Lower lobe of right lung (tissue), 2 donors: ENCODE results near the gene DENND5B. TPM values are rescaled to one million over a fixed set of nuclear protein-coding genes. Genes with fewer than 3 reads are reported as not detected.
"Not testable (repeated sequence)": the region's sequence is repeated elsewhere in the genome, so short reads cannot be mapped to it uniquely, and the experiment has no call there.

Experiments
- ATAC-seq, 2 donors: fragments of 200-7000 bp; cut with Tn5 transposase; one replicate each; pipeline ENCODE4 v1.9.1; 2020 to 2022; ENCODE audit warnings: mild to moderate bottlenecking in 2 of 2, moderate library complexity in 2 of 2
- DNase-seq: peaks from one replicate; pipeline ENCODE4 v3.0.0-alpha.2; 2020
- H3K27ac ChIP-seq: fragments of 200-600 bp; one replicate; pipeline ENCODE4 v1.8.0; 2022
- H3K27me3 ChIP-seq: fragments of 200-600 bp; one replicate; pipeline ENCODE4 v1.8.0; 2022; ENCODE audit warnings: low read depth
- H3K36me3 ChIP-seq: fragments of 200-600 bp; one replicate; pipeline ENCODE4 v1.8.0; 2022; ENCODE audit warnings: mild to moderate bottlenecking
- H3K4me1 ChIP-seq: fragments of 200-600 bp; one replicate; pipeline ENCODE4 v1.8.0; 2022
- H3K4me3 ChIP-seq: fragments of 200-600 bp; one replicate; pipeline ENCODE4 v1.8.0; 2022; ENCODE audit warnings: mild to moderate bottlenecking
- H3K9me3 ChIP-seq: fragments of 200-600 bp; one replicate; pipeline ENCODE4 v1.8.0; 2022
- intact Hi-C: fragments of 100-400 bp; cut with DNase I; formaldehyde crosslinking; loops from one replicate; pipeline ENCODE4 v1.11.0; 2022
- total RNA-seq: library from RNA; stranded (reverse); fragmentation: NEBNext Ultra II Directional; extraction: Animal tissue kit (Norgen Biotek cat#: 25700); gene quantifications from one replicate; pipeline ENCODE4 v1.2.1, GENCODE V29; 2021
- TF ChIP-seq, protein P1 (sequence below): fragments of 200-600 bp; IDR thresholded peaks from one replicate; pipeline ENCODE4 v1.8.0; 2022; ENCODE audit warnings: antibody characterized with exemption, mild to moderate bottlenecking
- donor health status: DM: no; HTN: yes; CAD: no; lungs with severe emphysema.

Gene DENND5B
- total RNA-seq, 1 donor from 2014 or later = 6.0 TPM

DNA sequence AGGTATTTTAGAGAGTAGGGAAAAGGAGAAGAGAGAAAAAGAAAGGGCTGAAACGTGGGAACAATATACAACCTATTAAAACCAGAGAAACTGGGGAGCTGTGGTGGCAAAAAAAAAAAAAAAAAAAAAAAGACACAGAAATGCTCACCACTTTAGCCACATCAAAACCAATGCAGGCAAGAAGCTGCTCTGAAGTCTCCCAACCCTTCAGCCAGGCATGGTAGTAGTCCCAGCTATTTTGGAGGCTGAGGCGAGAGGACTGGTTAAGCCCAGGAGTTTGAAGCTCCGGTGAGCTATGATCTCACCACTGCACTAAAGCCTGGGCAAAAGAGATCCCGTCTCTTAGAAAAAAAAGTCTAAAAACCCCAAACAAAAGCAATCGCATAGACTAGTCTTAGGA lies 33.2 kb downstream of the DENND5B start:
- Histone ChIP-seq H3K27me3 (no peaks in the 10 kb centered on the region), H3K27ac (no peak overlapping the region), H3K36me3 (no peaks in the 10 kb centered on the region), H3K9me3 (no peaks in the 10 kb centered on the region), H3K4me3 (no peak overlapping the region), H3K4me1 (no peaks in the 10 kb centered on the region)
- TF ChIP-seq, protein P1, sequence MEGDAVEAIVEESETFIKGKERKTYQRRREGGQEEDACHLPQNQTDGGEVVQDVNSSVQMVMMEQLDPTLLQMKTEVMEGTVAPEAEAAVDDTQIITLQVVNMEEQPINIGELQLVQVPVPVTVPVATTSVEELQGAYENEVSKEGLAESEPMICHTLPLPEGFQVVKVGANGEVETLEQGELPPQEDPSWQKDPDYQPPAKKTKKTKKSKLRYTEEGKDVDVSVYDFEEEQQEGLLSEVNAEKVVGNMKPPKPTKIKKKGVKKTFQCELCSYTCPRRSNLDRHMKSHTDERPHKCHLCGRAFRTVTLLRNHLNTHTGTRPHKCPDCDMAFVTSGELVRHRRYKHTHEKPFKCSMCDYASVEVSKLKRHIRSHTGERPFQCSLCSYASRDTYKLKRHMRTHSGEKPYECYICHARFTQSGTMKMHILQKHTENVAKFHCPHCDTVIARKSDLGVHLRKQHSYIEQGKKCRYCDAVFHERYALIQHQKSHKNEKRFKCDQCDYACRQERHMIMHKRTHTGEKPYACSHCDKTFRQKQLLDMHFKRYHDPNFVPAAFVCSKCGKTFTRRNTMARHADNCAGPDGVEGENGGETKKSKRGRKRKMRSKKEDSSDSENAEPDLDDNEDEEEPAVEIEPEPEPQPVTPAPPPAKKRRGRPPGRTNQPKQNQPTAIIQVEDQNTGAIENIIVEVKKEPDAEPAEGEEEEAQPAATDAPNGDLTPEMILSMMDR = no peak
- DNase-seq = no peak
- intact Hi-C loops = no loop called here
- no peak for ATAC-seq

DNA sequence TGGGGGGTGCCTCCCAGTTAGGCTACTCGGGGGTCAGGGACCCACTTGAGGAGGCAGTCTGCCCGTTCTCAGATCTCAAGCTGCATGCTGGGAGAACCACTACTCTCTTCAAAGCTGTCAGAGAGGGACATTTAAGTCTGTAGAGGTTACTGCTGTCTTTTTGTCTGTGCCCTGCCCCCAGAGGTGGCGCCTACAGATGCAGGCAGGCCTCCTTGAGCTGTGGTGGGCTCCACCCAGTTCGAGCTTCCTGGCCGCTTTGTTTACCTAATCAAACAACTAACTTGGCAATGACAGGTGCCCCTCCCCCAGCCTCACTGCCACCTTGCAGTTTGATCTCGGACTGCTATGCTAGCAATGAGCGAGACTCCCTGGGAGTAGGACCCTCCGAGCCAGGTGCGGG lies 35.5 kb downstream of the DENND5B start:
- ATAC-seq, DNase-seq: not testable (repeated sequence)

DNA sequence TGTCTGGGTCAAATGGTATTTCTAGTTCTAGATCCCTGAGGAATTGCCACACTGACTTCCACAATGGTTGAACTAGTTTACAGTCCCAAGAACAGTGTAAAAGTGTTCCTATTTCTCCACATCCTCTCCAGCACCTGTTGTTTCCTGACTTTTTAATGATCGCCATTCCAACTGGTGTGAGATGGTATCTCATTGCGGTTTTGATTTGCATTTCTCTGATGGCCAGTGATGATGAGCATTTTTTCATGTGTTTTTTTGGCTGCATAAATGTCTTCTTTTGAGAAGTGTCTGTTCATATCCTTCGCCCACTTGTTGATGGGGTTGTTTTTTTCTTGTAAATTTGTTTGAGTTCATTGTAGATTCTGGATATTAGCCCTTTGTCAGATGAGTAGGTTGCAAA lies 40.3 kb downstream of the DENND5B start:
- DNase-seq, H3K4me1 ChIP-seq, H3K36me3 ChIP-seq, intact Hi-C loops, H3K27me3 ChIP-seq, H3K9me3 ChIP-seq, H3K4me3 ChIP-seq, H3K27ac ChIP-seq, ATAC-seq: not testable (repeated sequence)

More for the DNA sequence above, 35.5 kb downstream of the DENND5B start:
- H3K27me3 ChIP-seq, H3K4me1 ChIP-seq, H3K27ac ChIP-seq, H3K36me3 ChIP-seq, H3K4me3 ChIP-seq, intact Hi-C loops, H3K9me3 ChIP-seq: not testable (repeated sequence)

DNA sequence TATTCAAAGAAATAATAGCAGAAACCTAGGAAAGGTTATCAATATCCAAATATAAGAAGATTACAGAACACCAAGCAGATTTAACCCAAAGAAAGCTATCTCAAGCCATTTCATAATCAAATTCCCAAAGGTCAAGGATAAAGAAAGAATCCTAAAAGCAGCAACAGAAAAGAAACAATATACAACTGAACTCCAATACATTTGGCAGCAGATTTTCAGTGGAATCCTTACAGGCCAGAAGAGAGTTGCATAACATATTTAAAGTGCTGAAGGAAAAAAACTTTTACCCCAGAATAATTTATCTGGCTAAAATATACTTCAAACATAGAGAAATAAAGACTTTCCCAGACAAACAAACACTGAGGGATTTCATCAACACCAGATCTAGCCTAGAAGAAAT lies 54.3 kb downstream of the DENND5B start:
- intact Hi-C loops = no loop called here
- no peak for DNase-seq
- TF ChIP-seq, protein P1 = no peak
- Histone ChIP-seq H3K9me3 (peaks cover 11% of the 10 kb centered on the region), H3K27ac (no peak overlapping the region), H3K36me3 (no peaks in the 10 kb centered on the region), H3K27me3 (no peaks in the 10 kb centered on the region), H3K4me3 (no peak overlapping the region), H3K4me1 (no peaks in the 10 kb centered on the region)
- ATAC-seq = no peak

DNA sequence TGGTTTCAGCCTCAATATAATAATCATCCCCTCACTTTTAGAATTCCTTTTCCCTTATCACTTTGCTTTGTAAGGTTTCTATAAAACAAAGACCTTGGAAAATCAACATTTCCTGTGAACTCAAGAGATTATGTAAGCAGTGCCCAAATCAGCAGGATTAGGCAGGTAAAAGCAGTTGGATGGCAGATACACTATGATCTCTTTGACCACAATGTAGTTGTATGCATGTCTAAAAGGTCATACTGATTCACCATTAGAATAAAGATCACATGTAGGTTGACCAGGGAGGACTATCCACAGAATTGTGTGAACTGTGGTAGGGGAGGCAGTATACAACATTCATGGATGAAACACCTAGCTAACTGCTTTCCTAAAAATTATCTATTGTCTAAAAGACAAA lies 57.5 kb downstream of the DENND5B start:
- ATAC-seq = no peak

DNA sequence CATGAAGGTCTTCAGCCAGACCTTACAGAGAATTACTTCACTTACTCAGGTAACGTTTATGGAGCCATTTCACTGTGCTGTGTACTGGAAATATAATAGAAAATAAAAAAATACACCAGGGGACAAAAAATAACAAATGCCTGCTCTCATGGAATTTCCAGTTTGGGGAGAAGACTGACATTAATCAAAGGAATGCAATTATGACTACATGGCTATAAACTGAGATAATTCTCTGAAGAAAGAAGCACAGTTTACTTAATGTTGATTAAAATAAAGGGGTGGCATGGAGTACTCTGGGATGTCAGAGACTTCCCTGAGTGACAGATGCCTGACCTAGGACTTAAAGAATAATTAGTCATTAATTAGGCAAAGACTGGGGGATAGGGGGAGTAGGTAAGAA lies 59.0 kb downstream of the DENND5B start:
- Histone ChIP-seq H3K27me3 (no peaks in the 10 kb centered on the region), H3K4me3 (no peak overlapping the region), H3K27ac (no peak overlapping the region), H3K9me3 (no peaks in the 10 kb centered on the region), H3K36me3 (no peaks in the 10 kb centered on the region), H3K4me1 (no peaks in the 10 kb centered on the region)
- intact Hi-C loops = no loop called here
- TF ChIP-seq, protein P1 = no peak
- DNase-seq = no peak
- ATAC-seq = no peak

More for the DNA sequence above, 57.5 kb downstream of the DENND5B start:
- Histone ChIP-seq H3K27me3 (no peaks in the 10 kb centered on the region), H3K9me3 (peaks cover 4% of the 10 kb centered on the region), H3K4me3 (no peak overlapping the region), H3K36me3 (no peaks in the 10 kb centered on the region), H3K27ac (no peak overlapping the region), H3K4me1 (no peaks in the 10 kb centered on the region)
- intact Hi-C loops = no loop called here
- no peak for DNase-seq
- TF ChIP-seq, protein P1 = no peak

DNA sequence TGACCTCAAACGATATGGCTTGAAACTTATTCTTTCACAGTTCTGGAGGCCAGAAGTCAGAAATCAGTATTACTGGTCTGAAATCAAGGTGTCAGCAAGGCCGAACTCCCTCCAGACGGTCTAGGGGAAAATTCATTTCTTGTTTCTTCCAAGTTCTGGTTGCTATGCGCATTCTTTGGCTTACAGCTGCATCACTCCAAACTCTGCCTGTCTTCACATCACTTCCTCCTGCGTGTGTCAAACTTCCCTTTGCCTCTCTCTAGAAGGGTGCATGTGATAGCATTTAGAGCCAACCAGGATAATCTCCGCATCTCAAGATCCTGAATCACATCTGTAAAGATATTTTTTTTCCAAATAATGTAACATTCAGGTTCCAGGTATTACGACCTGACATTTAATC lies 62.8 kb downstream of the DENND5B start:
- H3K4me1 ChIP-seq = no peaks in the 10 kb centered on the region
- ATAC-seq (no peak), DNase-seq (no peak)
- no peaks in the 10 kb centered on the region for H3K9me3 ChIP-seq
- H3K36me3 ChIP-seq = no peaks in the 10 kb centered on the region
- H3K4me3 ChIP-seq = no peak overlapping the region
- intact Hi-C loops = no loop called here
- TF ChIP-seq, protein P1 = no peak
- no peaks in the 10 kb centered on the region for H3K27me3 ChIP-seq
- H3K27ac ChIP-seq = no peak overlapping the region
